OCI-LY1 (cell line): ENCODE data around the gene SHF.

Experiments used
- EZH2 ChIP-seq: fragments of 200-600 bp; sonication (generic), shearing (Covaris generic); IDR thresholded peaks from 2 replicates; pipeline ENCODE4 v1.8.0; 2017; ENCODE audit warnings: borderline replicate concordance, mixed run types, mild to moderate bottlenecking, antibody characterized with exemption, low read length, moderate library complexity, mixed read lengths
- TF ChIP-seq, protein P1 (sequence below): fragments of 200-600 bp; sonication (generic), shearing (Covaris generic); IDR thresholded peaks from 2 replicates; pipeline ENCODE4 v1.5.1; 2017; ENCODE audit warnings: mild to moderate bottlenecking, antibody characterized with exemption, low read length, moderate library complexity, mixed read lengths

DNA sequence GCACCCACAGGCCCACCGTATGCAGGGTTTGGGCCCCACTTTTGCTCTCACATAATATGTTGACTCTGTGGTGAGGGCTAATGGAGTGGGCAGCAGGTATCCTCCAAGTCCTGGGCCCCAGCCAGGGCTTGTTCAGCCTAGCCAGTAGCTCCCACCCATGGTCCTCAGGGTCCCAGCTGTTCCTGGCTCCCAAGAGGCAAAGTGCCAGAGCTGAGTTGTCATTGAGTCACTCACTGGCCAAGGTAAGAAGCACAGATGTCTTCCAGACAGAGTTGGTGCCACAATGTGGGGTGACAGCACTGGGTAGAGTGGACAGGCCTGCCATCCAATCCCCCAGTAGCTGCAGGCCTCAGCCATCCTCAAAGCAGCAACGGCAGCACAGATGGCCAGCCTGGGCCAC, 4.3 kb downstream of the SHF start:
- TF ChIP-seq, protein P1, sequence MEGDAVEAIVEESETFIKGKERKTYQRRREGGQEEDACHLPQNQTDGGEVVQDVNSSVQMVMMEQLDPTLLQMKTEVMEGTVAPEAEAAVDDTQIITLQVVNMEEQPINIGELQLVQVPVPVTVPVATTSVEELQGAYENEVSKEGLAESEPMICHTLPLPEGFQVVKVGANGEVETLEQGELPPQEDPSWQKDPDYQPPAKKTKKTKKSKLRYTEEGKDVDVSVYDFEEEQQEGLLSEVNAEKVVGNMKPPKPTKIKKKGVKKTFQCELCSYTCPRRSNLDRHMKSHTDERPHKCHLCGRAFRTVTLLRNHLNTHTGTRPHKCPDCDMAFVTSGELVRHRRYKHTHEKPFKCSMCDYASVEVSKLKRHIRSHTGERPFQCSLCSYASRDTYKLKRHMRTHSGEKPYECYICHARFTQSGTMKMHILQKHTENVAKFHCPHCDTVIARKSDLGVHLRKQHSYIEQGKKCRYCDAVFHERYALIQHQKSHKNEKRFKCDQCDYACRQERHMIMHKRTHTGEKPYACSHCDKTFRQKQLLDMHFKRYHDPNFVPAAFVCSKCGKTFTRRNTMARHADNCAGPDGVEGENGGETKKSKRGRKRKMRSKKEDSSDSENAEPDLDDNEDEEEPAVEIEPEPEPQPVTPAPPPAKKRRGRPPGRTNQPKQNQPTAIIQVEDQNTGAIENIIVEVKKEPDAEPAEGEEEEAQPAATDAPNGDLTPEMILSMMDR: no peak
- TF ChIP-seq EZH2: no peak
